Heart right ventricle (tissue), 16 donors: ENCODE data around the gene TTF2. TPM values are rescaled to one million over a fixed set of nuclear protein-coding genes. Genes with fewer than 3 reads are reported as not detected.

ENCODE experiments used
- ATAC-seq, 8 donors: fragments of 200-7000 bp; cut with Tn5 transposase; one replicate each; pipeline ENCODE4 v1.9.1; 2020; ENCODE audit warnings: mild to moderate bottlenecking in 8 of 8, moderate library complexity in 8 of 8, moderate number of reproducible peaks in 1 of 8
- DNase-seq, 2 donors: peaks; one replicate each; pipeline ENCODE4 v3.0.0-alpha.2; 2020
- H3K27ac ChIP-seq, 10 donors: fragments of 200-600 bp; sonication (generic) in 2 of 10; one replicate each; pipeline versions ENCODE4 v1.5.0 to v1.8.0; 2020 to 2022; ENCODE audit warnings: mild to moderate bottlenecking in 3 of 10
- H3K27me3 ChIP-seq, 7 donors: fragments of 200-600 bp; one replicate each; pipeline ENCODE4 v1.8.0; 2021 to 2022; ENCODE audit warnings: mild to moderate bottlenecking in 2 of 7
- H3K36me3 ChIP-seq, 9 donors: fragments of 200-600 bp; sonication (generic) in 1 of 9; one replicate each; pipeline versions ENCODE4 v1.5.0 to v1.8.0; 2020 to 2022; ENCODE audit warnings: mild to moderate bottlenecking in 2 of 9
- H3K4me1 ChIP-seq, 9 donors: fragments of 200-600 bp; sonication (generic) in 1 of 9; one replicate each; pipeline versions ENCODE4 v1.5.0 to v1.8.0; 2020 to 2022; ENCODE audit warnings: mild to moderate bottlenecking in 4 of 9
- H3K4me3 ChIP-seq, 10 donors: fragments of 200-600 bp; sonication (generic) in 2 of 10; one replicate each; pipeline versions ENCODE4 v1.5.0 to v1.8.0; 2020 to 2022; ENCODE audit warnings: mild to moderate bottlenecking in 7 of 10, moderate library complexity in 2 of 10
- H3K9me3 ChIP-seq, 11 donors: fragments of 200-600 bp in 10 of 11; sonication (generic) in 2 of 11; one replicate each; pipeline versions ENCODE4 v1.5.0 to v1.8.0; 2013 to 2022; ENCODE audit warnings: mild to moderate bottlenecking in 2 of 11, control low read depth in 1 of 11, moderate library complexity in 1 of 11
- CTCF ChIP-seq, 9 donors: fragments of 200-600 bp; sonication (generic) in 2 of 9; IDR thresholded peaks; one replicate each; pipeline versions ENCODE4 v1.5.0 to v1.8.0; 2021 to 2022; ENCODE audit warnings: antibody characterized with exemption in 9 of 9, mild to moderate bottlenecking in 5 of 9, moderate library complexity in 1 of 9
- WGBS, 2 donors: extraction: QIAGEN DNeasy Blood & Tissue Kit; methylation state at CpG; one replicate each; pipeline ENCODE4 v1.1.7; 2013; ENCODE audit warnings: inconsistent platforms in 1 of 2; 5-methylcytosine and 5-hydroxymethylcytosine counted together
- intact Hi-C, 10 donors: fragments of 100-400 bp; cut with DNase I; formaldehyde crosslinking; loops; one replicate each; pipeline versions ENCODE4 v1.11.1 to v1.14.2; 2022
- polyA plus RNA-seq, 2 donors: library from polyadenylated mRNA; stranded (reverse); fragments of 200-250 nt; gene quantifications; one replicate each; pipeline ENCODE4 v1.2.3, GENCODE V29; 2013
- total RNA-seq, 10 donors: library from RNA; stranded (reverse); fragmentation: NEBNext Ultra II Directional in 3 of 10; extraction: Animal tissue kit (Norgen Biotek cat#: 25700) in 3 of 10; gene quantifications; one replicate each; pipeline versions ENCODE4 v1.2.1 to v1.2.4, GENCODE V29; 2021 to 2023
- donor health status: Arrhythmogenic right ventricular cardiomyopathy.
- donor health status: ischemic (EF 13 %, LVEDD 7.1; RV severe dilation, severe dysfunction).
- donor health status: healthy with polysubstance abuse.
- donor health status: DM: no; HTN: yes; CAD: no.
- donor health status: DM: no; HTN: no; CAD: no.
- donor health status: ischemic (EF 25% LVEDD 6.9; RV normal size, moderate dysfunction).
- donor health status: ischemic (EF 25% LVEDD 5.7; RV mildly dilated, moderate dysfunction).
- donor health status: healthy.
- donor health status: DM: yes; HTN: yes; CAD: no.
- donor health status: Ischemic cardiomyopathy.
- donor health status: ischemic (EF 35%, LVEDD 5.7; RV mildly dilated, moderate dysfunction).
- donor health status: nonischemic (EF 11% LVEDD 7.7; RV severe dilation, severe dysfunction).
- donor health status: DM: yes; HTN: yes; CAD: no.
- donor health status: PGD.
- donor health status: ischemic (EF 29% LVEDD 5.4; RV normal size, mild dysfunction).
- donor health status: nonischemic (EF 23%, LVEDD 6.1; RV moderate dilation, normal function).

The TTF2 gene
- total and polyA plus RNA-seq, 12 donors = 2.0 to 19.0 (median 9.5) TPM

DNA sequence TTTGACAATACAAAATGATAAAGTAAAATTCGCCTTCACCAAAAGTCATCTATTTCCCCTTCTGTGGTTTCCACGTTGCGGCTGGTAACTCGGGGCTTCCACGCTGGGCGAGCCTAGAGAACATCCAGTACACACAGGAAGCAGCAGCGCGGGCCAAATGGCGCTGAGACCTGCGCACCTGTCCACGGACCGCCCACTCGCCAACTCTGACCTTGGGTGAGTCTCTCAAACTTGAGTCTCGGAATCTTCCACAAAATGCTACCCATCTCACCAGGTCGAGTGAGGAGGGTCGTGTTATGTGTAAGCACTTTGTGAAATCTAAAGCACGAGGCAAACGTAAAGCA is 820 bp upstream of the TTF2 start:
- intact Hi-C loops = loop anchor here in 8 of 10 donors (5.0 to 10.0 kb wide), 7 partner anchors 145 to 487 kb away; partner anchors contain the start of gene CD58 (in 7 of the 8)

GRCh38 chr1:117060441-117061317 is 553 bp downstream of the TTF2 start:
- WGBS, 2 donors = 26% methylated on average over 42 of the region's 42 CpGs
- H3K4me3 ChIP-seq = peak overlapping the region; percentile 57 to 88 (median 78)
- intact Hi-C loops = loop anchor here in 3 of 10 donors (10.0 kb wide), 2 partner anchors 64 to 694 kb away; partner anchors contain the start of gene TRIM45 (in 1 of the 3)
- TF ChIP-seq CTCF (IDR thresholded peaks at IDR 0.05) = no peak
- H3K36me3 ChIP-seq = peaks cover 0 to 30% (median 0%) of the 10 kb centered on the region in 9 donors
- H3K9me3 ChIP-seq = no peaks in the 10 kb centered on the region
- peak overlapping the region in 8 of 10 donors; percentile 7 to 82 (median 64) for H3K27ac ChIP-seq
- no peaks in the 10 kb centered on the region for H3K27me3 ChIP-seq
- H3K4me1 ChIP-seq = peaks cover 0 to 25% (median 9%) of the 10 kb centered on the region in 9 donors
- ATAC-seq (peak; percentile 22 to 72 (median 56)), DNase-seq (no peak)

More for the DNA sequence above, 820 bp upstream of the TTF2 start:
- ATAC-seq = peak in 1 of 8 donors; percentile 11
- Histone ChIP-seq H3K4me3 (peak overlapping the region; percentile 57 to 88 (median 78)), H3K4me1 (peaks cover 0 to 25% (median 9%) of the 10 kb centered on the region in 9 donors), H3K9me3 (no peaks in the 10 kb centered on the region), H3K27me3 (no peaks in the 10 kb centered on the region), H3K36me3 (peaks cover 0 to 18% (median 0%) of the 10 kb centered on the region in 9 donors), H3K27ac (peak overlapping the region in 2 of 10 donors; percentile 7 to 64)
- WGBS, 2 donors = 1 to 2% methylated on average over 18 of the region's 18 CpGs
- peak in 1 of 2 donors; percentile 14 for DNase-seq
- no peak for TF ChIP-seq CTCF (IDR thresholded peaks at IDR 0.05)

- H3K4me3 ChIP-seq = no peak overlapping the region
- intact Hi-C loops = loop anchor here in 3 of 10 donors (10.0 kb wide), 2 partner anchors 63 to 693 kb away; partner anchors contain the start of gene TRIM45 (in 1 of the 3)
- ATAC-seq (no peak), DNase-seq (no peak)
- no peak overlapping the region for H3K27ac ChIP-seq
- H3K27me3 ChIP-seq = no peaks in the 10 kb centered on the region
- peaks cover 0 to 25% (median 9%) of the 10 kb centered on the region in 9 donors for H3K4me1 ChIP-seq
- no peaks in the 10 kb centered on the region for H3K9me3 ChIP-seq
- TF ChIP-seq CTCF (IDR thresholded peaks at IDR 0.05) = no peak
- 87% methylated on average over 2 of the region's 2 CpGs for WGBS, 2 donors
- peaks cover 0 to 40% (median 0%) of the 10 kb centered on the region in 9 donors for H3K36me3 ChIP-seq
Observed at GRCh38 chr1:117061986-117062415, 1.9 kb downstream of the TTF2 start.

DNA sequence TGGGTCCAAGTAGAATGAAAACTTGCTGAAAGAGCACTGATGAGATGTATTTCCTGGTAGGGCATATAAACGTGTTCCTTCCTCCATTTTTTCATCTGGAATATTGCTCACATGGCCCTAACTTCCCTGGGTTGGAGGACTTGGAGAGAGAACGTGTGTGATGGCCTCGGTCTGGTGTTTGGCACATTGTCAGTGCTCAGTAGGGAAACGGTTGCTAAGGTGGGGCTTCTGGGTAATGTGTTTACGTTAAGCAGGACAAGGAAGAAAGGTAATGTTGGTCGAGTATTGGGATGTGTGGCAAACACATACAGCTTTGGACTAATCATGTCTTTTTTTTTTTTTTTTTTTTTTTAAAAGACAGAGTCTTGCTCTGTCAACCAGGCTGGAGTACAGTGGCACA is 6.2 kb downstream of the TTF2 start:
- no peak for ATAC-seq
- TF ChIP-seq CTCF (IDR thresholded peaks at IDR 0.05) = no peak
- peaks cover 0 to 46% (median 0%) of the 10 kb centered on the region in 9 donors for H3K36me3 ChIP-seq
- 64 to 73% methylated on average over 6 of the region's 6 CpGs for WGBS, 2 donors
- peaks cover 0 to 6% (median 0%) of the 10 kb centered on the region in 9 donors for H3K4me1 ChIP-seq
- no peak for DNase-seq
- no peaks in the 10 kb centered on the region for H3K27me3 ChIP-seq
- H3K9me3 ChIP-seq = no peaks in the 10 kb centered on the region
- no peak overlapping the region for H3K27ac ChIP-seq
- no peak overlapping the region for H3K4me3 ChIP-seq
- intact Hi-C loops = loop anchor here in 8 of 10 donors (2.0 to 10.0 kb wide), 8 partner anchors 56 to 691 kb away; partner anchors contain the start of gene TRIM45 (in 3 of the 8)
